Duodenal mucosa (tissue), 2 donors: Measurements from ENCODE around the gene AP1S3.
"Not testable (repeated sequence)": the region's sequence is repeated elsewhere in the genome, so short reads cannot be mapped to it uniquely, and the experiment has no call there.

Source experiments
- H3K27ac ChIP-seq: one replicate; pipeline ENCODE4 v1.7.0; 2013; ENCODE audit warnings: low read depth, low read length
- H3K27me3 ChIP-seq, 2 donors: one replicate each; pipeline ENCODE4 v1.7.0; 2013; ENCODE audit warnings: low read length in 2 of 2, control low read depth in 1 of 2; ENCODE audit not compliant: insufficient read depth in 2 of 2, control insufficient read depth in 1 of 2
- H3K36me3 ChIP-seq, 2 donors: one replicate each; pipeline ENCODE4 v1.7.0; 2013; ENCODE audit warnings: low read length in 2 of 2, control low read depth in 1 of 2; ENCODE audit not compliant: insufficient read depth in 2 of 2, control insufficient read depth in 1 of 2
- H3K4me1 ChIP-seq, 2 donors: one replicate each; pipeline ENCODE4 v1.7.0; 2013; ENCODE audit warnings: low read length in 2 of 2, control low read depth in 1 of 2; ENCODE audit not compliant: insufficient read depth in 2 of 2, control insufficient read depth in 1 of 2
- H3K4me3 ChIP-seq, 2 donors: one replicate each; pipeline ENCODE4 v1.7.0; 2013; ENCODE audit warnings: low read length in 2 of 2, low read depth in 1 of 2
- H3K9ac ChIP-seq, 2 donors: one replicate each; pipeline ENCODE4 v1.7.0; 2013; ENCODE audit warnings: low read length in 2 of 2, low read depth in 1 of 2
- H3K9me3 ChIP-seq, 2 donors: one replicate each; pipeline ENCODE4 v1.7.0; 2013; ENCODE audit warnings: low read length in 2 of 2, control low read depth in 1 of 2; ENCODE audit not compliant: control insufficient read depth in 1 of 2

Gene AP1S3

DNA sequence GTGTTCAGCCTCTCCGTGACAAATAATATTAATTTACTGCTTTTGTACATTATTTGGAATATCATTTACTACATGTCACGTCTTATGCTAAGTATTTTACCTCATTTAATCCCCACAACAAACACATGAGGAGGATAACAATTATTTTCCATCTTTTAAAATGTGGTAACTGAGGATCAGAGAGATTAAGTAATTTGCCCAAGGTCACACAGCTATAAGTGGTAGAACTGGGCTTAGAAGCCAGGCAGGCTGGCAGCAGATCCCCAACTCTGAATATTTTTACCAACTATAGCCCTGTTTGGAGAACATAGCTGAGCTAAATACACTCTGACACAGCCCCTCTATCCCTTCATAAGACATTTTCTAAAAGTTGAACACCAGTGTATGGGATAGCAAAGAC, 24.1 kb downstream of the AP1S3 start:
- no peak overlapping the region for H3K27ac ChIP-seq
- H3K36me3 ChIP-seq: no peaks in the 10 kb centered on the region
- H3K9me3 ChIP-seq: no peaks in the 10 kb centered on the region

DNA sequence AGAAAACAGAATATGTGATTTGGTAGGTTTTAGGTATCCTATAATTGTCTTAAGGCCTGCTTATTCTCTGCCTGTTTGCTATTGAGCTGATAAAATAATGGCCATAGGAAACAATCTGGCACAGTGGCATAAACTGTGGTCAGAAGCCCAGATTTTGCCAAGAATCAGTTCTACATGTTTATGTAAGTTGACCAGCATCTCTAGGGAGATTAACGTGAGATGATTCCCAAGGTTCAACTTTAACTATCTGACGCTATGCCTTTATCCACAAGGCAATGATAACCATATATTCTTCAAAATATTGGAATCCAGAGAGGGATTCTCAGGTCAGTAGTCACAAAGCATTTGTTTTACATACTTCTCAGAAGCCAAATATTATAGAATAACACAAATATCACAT, 25.6 kb downstream of the AP1S3 start:
- no peaks in the 10 kb centered on the region for H3K27me3 ChIP-seq
- no peaks in the 10 kb centered on the region for H3K9me3 ChIP-seq
- H3K27ac ChIP-seq: no peak overlapping the region
- no peak overlapping the region for H3K4me3 ChIP-seq
- H3K4me1 ChIP-seq: peaks cover 0 to 8% of the 10 kb centered on the region in 2 donors
- no peak overlapping the region for H3K9ac ChIP-seq
- H3K36me3 ChIP-seq: no peaks in the 10 kb centered on the region

More for the DNA sequence above, 24.1 kb downstream of the AP1S3 start:
- no peaks in the 10 kb centered on the region for H3K27me3 ChIP-seq
- H3K4me3 ChIP-seq: no peak overlapping the region
- H3K9ac ChIP-seq: no peak overlapping the region
- peaks cover 0 to 8% of the 10 kb centered on the region in 2 donors for H3K4me1 ChIP-seq

DNA sequence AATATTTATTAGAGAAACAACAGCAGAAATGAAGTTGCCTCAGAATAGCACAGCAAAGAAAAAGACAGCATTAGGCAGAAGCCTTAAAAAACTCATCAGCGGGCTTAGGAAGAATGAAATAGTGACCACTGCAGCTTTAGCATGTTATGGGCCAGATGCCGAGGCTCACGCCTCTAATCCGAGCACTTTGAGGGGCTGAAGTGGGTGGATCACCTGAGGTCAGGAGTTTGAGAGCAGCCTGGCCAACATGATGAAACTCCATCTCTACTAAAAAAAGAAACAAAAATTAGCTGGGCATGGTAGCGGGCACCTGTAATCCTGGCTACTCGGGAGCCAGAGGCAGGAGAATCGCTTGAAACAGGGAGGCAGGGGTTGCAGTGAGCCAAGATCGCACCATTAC, 32.4 kb downstream of the AP1S3 start:
- Histone ChIP-seq H3K27me3 (no peaks in the 10 kb centered on the region), H3K9me3 (no peaks in the 10 kb centered on the region), H3K4me3 (no peak overlapping the region), H3K27ac (no peak overlapping the region), H3K4me1 (no peaks in the 10 kb centered on the region), H3K36me3 (no peaks in the 10 kb centered on the region), H3K9ac (no peak overlapping the region)

DNA sequence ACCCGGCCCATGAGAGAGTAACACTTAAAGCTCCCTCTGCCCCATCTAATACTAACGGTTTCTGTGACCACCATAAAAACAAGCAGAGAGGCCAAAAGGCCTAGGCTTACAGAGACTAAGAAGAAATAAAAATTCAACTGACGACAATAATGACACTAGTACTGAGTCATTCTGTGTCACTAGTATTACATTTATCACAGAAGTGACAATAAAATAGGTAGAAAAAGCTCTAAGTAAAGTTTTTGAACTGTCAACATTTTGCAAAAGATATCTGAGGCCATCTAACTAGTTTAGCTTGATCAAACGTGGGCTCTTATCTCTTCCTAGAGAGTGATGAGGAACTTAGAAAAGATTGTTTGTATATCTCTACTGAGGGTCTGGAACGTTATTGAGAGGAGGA, 35.6 kb downstream of the AP1S3 start:
- no peak overlapping the region for H3K9ac ChIP-seq
- H3K4me1 ChIP-seq: peaks cover 5 to 9% of the 10 kb centered on the region in 2 donors
- no peak overlapping the region for H3K27ac ChIP-seq
- H3K36me3 ChIP-seq: no peaks in the 10 kb centered on the region
- H3K9me3 ChIP-seq: no peaks in the 10 kb centered on the region
- no peaks in the 10 kb centered on the region for H3K27me3 ChIP-seq
- H3K4me3 ChIP-seq: no peak overlapping the region

DNA sequence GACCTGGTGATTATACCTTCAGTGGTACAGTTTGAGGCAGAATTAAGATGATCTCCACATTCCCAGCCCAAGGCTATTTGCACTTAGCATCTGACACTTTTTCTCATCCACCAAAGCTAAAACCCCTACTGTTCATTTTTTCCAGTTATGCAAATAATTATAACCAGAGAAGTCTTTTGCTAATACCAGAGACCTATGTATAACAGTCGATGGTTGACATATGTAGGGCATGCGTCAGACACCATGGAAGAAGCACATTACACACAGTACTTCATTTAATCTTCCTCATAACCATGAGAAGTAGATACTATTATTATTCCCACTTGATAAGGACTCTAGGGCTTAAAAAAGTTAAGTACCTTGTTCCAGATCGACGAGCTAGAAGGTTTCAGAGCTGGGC, 36.5 kb downstream of the AP1S3 start:
- no peak overlapping the region for H3K27ac ChIP-seq
- no peak overlapping the region for H3K4me3 ChIP-seq
- H3K9me3 ChIP-seq: no peaks in the 10 kb centered on the region
- H3K9ac ChIP-seq: no peak overlapping the region
- peaks cover 5 to 10% of the 10 kb centered on the region in 2 donors for H3K4me1 ChIP-seq
- H3K36me3 ChIP-seq: no peaks in the 10 kb centered on the region
- no peaks in the 10 kb centered on the region for H3K27me3 ChIP-seq

DNA sequence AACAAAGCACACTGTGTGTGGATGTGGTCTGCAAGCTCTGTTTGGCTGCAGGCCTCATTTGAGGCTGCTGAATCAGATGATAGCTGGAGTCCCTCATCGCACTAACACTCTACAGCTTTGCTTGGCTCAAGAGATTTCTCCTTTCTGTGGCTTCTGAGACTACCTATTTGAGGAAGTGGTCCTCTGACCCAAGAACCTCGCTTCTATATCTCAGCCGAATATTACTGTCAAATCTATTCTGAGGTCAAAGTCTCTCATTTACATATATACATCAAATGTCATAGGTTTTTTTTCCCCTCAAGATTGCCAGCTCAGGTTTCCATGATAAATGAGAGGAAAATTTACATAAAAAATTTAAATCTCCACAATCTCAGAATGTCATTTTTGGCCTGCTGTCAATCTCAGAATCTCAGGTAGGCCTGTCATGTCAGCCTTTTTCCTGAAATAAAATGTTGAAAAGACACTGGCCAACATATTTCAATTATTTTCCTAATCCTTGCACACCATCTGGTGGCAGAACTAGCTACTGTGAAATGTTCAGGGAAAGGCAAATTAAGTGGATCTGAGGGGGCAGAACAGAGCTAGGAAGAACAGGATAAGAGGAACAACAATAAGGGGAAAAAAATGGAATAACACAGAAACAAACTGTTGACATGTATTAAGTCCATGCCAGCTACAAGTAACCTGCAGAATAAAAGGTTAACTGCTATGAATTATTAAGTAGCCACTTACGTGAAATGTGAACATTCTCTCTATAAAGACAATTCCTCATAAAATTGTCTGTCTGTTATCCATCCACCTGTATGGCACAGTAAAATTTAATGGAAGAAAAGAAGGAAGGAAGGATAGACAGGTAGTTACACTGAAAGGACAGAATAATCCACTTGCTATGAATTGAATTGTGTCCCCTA, 39.3 kb downstream of the AP1S3 start:
- Histone ChIP-seq H3K4me3 (no peak overlapping the region), H3K27me3 (no peaks in the 10 kb centered on the region), H3K27ac (no peak overlapping the region), H3K36me3 (no peaks in the 10 kb centered on the region), H3K9ac (no peak overlapping the region), H3K4me1 (peaks cover 9 to 10% of the 10 kb centered on the region in 2 donors), H3K9me3 (no peaks in the 10 kb centered on the region)

DNA sequence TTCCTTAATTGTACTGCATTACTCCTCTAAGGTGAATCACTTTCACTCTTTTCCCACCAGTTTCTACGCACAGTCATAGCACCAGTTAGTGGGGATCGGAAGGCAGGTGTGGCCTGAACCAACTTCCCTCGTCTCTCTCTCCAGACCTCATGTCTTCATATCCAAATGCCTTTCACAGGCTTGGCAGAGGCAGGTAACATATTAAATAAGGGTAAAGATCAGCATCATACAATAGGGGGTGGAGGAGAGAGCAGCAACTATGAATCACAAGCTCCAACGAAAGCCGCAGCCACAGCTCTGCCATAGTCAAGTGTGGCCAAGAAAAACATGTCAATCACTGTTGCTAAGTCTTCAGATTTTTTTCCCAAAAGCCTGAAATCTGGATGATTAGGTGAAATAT, 40.3 kb downstream of the AP1S3 start:
- Histone ChIP-seq H3K27ac (no peak overlapping the region), H3K9me3 (no peaks in the 10 kb centered on the region), H3K4me3 (no peak overlapping the region), H3K4me1 (peaks cover 9 to 10% of the 10 kb centered on the region in 2 donors), H3K9ac (no peak overlapping the region), H3K36me3 (no peaks in the 10 kb centered on the region), H3K27me3 (no peaks in the 10 kb centered on the region)

DNA sequence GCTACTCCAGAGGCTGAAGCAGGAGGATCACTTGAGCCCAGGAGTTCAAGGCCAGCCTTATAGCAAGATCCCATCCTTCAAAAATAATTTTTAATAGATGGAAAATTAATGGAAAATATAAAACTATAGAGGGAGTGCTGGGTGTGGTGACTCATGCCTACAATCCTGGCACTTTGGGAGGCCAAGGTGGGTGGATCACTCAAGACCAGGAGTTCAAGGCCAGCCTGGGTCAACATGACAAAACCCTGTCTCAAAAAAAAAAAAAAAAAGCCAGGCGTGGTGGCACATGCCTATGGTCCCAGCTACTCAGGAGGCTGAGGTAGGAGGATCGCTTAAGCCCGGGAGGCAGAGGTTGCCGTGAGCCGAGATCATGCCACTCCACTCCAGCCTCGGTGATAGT, 48.0 kb downstream of the AP1S3 start:
- Histone ChIP-seq H3K4me3 (no peak overlapping the region), H3K27me3 (no peaks in the 10 kb centered on the region), H3K27ac (no peak overlapping the region), H3K4me1 (peaks cover 7% of the 10 kb centered on the region in 2 donors), H3K9me3 (no peaks in the 10 kb centered on the region), H3K9ac (no peak overlapping the region), H3K36me3 (no peaks in the 10 kb centered on the region)

DNA sequence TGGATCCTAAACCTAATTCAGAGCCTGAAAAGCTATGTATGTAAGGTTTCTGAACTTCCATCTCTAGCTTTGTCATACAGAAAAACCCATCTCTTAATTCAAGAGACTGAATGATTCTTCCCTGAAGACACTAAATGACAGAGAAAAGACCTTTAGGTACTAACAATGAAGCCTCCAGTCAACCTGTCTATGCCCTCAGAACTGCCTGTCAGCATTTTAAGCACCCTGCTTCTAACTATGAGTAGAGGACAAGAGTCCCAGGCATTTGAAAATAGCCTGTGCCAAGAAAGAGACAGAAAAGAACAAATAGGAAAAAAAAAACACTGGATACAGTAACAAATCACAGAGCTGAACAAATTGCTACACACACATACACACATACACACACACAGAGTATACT, 48.6 kb downstream of the AP1S3 start:
- Histone ChIP-seq H3K4me1 (peaks cover 7% of the 10 kb centered on the region in 2 donors), H3K27me3 (no peaks in the 10 kb centered on the region), H3K4me3 (no peak overlapping the region), H3K9ac (no peak overlapping the region), H3K36me3 (no peaks in the 10 kb centered on the region), H3K27ac (no peak overlapping the region), H3K9me3 (no peaks in the 10 kb centered on the region)

DNA sequence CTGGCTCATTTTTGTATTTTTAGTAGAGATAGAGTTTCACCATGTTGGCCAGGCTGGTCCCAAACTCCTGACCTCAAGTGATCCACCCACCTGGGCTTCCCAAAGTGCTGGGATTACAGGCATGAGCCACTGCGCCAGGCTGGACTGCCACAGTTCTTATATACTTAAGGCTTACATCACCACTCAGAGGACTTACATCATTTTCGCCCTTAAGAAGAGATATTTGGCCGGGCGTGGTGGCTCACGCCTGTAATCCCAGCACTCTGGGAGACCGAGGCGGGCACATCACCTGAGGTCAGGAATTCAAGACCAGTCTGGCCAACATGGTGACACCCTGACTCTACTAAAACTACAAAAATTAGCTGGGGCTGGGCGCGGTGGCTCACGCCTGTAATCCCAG, 49.3 kb downstream of the AP1S3 start:
- not testable (repeated sequence) for H3K36me3 ChIP-seq, H3K4me3 ChIP-seq, H3K27me3 ChIP-seq, H3K9ac ChIP-seq, H3K9me3 ChIP-seq, H3K4me1 ChIP-seq, H3K27ac ChIP-seq
